IPS-NIHi7 (cell line): ENCODE measurements around the gene NPHP3.
A peak's percentile ranks its signal among the peaks of the same experiment; 100 is the strongest.

Experiments
- DNase-seq: peaks from one replicate; pipeline ENCODE4 v3.0.0; 2012; ENCODE audit warnings: mixed read lengths; ENCODE audit errors: extremely low spot score

Gene NPHP3

GRCh38 chr3:132695422-132695821 lies 26.8 kb downstream of the NPHP3 start:
- no peak for DNase-seq

GRCh38 chr3:132694991-132695390 lies 27.2 kb downstream of the NPHP3 start:
- DNase-seq, result no peak

DNA sequence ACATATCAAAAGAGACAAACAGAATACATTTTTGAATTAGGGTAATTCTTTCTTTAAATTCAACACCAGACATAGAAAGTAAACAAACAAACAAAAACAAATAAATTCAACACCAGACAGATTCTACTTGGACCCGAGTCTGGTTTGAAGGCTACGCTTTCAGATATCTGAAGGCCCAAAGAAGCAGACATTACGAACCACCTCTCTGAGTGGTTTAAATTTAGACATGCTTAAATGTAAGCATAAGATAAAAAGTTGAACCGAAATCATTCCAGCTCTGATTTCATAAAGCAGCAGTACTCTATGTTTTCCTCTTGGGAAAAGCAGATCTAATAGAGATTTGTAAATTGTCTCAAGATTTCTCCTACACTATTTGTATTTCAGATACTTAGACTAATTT lies 32.2 kb downstream of the NPHP3 start:
- no peak for DNase-seq

- no peak for DNase-seq
Measured at GRCh38 chr3:132682201-132682600, 40.0 kb downstream of the NPHP3 start.

GRCh38 chr3:132681421-132681820 lies 40.8 kb downstream of the NPHP3 start:
- no peak for DNase-seq

DNA sequence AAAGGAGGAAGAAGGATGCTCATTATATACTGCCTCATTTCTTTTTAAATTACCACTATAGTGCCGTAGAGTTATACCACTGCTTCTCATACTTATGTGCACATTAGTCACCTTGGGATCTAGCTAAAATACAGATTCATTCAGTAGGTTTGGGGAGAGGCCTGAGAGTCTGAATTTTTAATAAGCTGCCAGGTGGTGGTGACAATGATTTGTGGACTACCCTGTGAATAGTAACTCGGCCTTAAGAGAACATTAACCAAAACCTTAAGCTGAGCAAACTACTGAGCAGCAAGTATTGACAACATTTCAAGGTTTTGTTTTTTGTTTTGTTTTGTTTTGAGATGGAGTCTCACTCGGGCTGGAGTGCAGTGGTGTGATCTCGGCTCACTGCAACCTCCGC lies 42.3 kb downstream of the NPHP3 start:
- DNase-seq, result no peak

DNA sequence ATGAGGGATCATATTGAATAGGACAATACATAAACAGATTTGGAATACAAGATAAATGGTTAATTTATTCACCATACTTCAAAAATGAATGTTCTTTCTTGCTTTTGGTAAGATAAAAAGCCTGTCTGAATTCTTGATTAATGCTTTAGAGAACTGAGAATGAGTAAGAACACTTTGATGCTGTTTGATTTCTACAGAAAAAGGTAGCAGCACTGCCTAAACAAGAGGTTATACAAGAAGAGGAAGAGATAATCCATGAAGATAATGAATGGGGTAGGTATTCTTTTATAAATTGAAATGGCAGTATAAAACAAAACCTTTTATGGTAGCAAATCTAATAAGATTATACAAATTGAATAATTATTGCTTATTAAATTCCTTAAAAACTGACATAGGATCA lies 46.8 kb downstream of the NPHP3 start:
- DNase-seq, result no peak

GRCh38 chr3:132669256-132669777 lies 52.9 kb downstream of the NPHP3 start:
- DNase-seq, result no peak

DNA sequence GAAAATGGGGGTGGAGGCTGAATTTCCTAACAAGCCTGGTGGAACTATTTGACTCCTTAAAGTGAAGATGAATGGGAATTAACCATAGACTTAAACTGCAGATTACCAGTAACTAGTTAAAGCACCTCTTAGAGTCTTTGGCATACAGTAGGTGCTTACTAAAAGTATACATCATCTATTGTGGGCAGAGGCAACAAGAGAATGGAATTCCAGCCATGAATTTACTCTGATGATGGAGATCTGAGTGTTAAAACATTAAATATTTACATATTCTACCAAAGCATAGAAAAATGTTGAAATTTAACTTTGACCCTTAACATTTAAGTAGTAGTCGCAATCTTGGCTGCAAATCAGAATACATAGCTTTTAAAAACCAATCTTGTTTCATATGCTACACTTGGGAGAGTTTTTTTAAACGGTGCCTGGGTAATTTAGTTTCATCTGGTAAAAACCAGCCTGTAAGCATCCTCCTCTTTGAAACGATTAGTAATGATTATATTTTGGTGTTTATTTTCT lies 56.9 kb downstream of the NPHP3 start:
- DNase-seq, result no peak

GRCh38 chr3:132662212-132662611 lies 60.0 kb downstream of the NPHP3 start:
- no peak for DNase-seq

DNA sequence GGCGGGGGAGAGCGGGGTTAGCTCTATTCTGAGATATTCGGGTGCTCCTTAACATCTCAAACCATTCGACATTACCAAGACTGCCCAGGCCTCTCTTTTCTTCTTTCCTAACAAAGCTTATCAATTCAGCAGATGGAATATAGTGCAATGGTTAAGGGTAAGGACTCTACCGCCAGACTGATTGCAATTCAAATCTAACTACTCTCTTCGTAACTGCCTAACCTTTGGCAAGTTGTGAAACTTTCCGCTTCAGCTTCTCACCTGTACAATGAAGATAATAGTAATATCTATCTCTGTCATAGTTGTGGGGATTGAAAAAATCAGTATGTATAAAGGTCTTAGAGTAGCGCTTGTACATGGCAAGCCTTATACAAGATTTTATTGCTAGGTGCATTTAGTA lies 61.1 kb downstream of the NPHP3 start:
- DNase-seq, result no peak

GRCh38 chr3:132660811-132661070 lies 61.5 kb downstream of the NPHP3 start:
- no peak for DNase-seq

- peak; percentile 69 for DNase-seq
Measured at GRCh38 chr3:132660052-132660810, 62.0 kb downstream of the NPHP3 start, which contains the start of gene UBA5. Gene UBA5 (plus strand): TSS chr3:132660329. CDS start chr3:132660538, 209 bp downstream.

GRCh38 chr3:132659365-132660051 lies 62.7 kb downstream of the NPHP3 start, which contains the start of gene ACAD11:
Gene ACAD11 (minus strand): TSS chr3:132659809. CDS start chr3:132659751, 58 bp downstream.
- peak; percentile 70 for DNase-seq

DNA sequence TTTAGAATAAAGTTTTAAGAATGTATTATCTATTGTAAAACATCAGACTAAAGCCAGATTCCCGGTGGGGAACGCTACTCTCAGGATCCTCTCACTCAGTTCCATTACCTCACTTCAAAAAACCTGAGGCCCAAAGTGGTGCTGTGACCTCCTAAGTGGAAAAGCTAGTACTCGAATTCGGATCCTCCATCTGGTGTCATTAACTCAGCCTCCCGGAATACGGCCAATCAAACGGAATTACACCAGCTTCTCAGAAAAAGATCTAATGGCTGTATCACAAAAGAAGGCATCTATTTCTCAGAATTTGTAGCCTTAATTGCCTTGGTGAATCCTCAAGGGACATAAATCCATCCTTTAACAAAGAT lies 63.2 kb downstream of the NPHP3 start:
- peak; percentile 20 for DNase-seq

DNA sequence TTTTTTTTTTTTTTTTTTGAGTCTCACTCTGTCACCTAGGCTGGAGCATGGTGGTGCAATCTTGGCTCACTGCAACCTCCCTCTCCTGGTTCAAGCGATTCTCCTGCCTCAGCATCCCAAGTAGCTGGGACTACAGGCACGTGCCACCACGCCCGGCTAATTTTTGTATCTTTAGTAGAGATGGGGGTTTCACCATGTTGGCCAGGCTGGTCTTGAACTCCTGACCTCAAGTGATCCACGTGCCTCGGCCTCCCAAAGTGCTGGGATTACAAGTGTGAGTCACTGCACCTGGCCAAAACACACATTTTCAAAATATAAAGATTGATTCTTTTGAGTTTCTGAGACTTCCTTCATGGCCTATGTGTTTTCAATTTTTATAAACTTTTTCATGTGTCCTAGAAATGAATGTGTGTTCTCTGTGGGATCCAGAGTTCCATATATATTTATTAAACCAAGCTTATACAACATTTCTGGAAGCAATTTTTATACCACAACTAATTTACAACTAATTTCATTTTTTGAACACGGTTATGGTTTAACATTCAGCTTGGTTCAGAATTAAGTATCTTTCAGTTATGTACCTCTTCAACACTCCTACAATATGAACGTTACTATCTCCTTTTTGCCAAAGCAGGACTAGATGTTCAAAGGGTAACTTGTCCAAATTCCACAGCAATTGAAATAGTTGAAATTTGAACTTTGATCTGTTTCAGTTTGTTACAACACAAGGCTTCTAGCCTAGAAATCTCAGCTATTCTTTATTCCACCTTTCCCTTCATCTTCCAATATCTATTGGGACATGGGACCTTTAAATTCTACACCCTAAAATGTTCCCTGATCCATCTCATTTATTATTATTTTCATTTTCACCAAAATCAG lies 64.1 kb downstream of the NPHP3 start:
- DNase-seq, result no peak

GRCh38 chr3:132655471-132655870 lies 66.7 kb downstream of the NPHP3 start:
- no peak for DNase-seq

DNA sequence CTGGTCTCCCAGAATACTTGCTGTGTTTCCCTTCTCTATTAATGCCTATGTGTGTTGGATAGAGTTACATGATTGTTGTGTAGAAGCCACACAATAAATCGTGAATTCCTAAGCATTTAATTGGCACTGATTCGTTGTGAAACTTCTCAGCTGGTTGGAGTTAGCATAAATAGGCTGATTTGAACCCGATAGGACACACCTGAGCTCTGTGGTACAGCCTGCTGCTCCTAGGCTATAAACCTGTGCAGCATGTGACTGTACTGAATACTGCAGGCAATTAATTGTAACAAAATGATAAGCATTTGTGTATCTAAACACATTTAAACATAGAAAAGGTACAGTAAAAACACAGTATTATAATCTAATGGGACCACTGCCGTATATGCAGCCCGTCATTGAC lies 67.5 kb downstream of the NPHP3 start:
- DNase-seq, result no peak

- no peak for DNase-seq
Measured at GRCh38 chr3:132654190-132654589, 68.0 kb downstream of the NPHP3 start.

- no peak for DNase-seq
Measured at GRCh38 chr3:132652640-132653270, 69.5 kb downstream of the NPHP3 start.

GRCh38 chr3:132650153-132650552 lies 72.1 kb downstream of the NPHP3 start:
- no peak for DNase-seq

GRCh38 chr3:132645058-132645457 lies 77.2 kb downstream of the NPHP3 start:
- DNase-seq, result peak; percentile 22
